Skeletal muscle tissue (tissue), 4 donors: ENCODE results near the gene SCYL3. TPM values are rescaled to one million over a fixed set of nuclear protein-coding genes. Genes with fewer than 3 reads are reported as not detected.
"Not testable (repeated sequence)": the region's sequence is repeated elsewhere in the genome, so short reads cannot be mapped to it uniquely, and the experiment has no call there.

Experiments used
- H3K27ac ChIP-seq: one replicate; pipeline ENCODE4 v1.7.0; 2013; ENCODE audit warnings: mild to moderate bottlenecking, low read depth, low read length, inconsistent platforms
- H3K27me3 ChIP-seq, 3 donors: one replicate each; pipeline ENCODE4 v1.7.0; 2013; ENCODE audit warnings: low read length in 3 of 3; ENCODE audit not compliant: control insufficient read depth in 3 of 3, insufficient read depth in 3 of 3
- H3K36me3 ChIP-seq, 3 donors: one replicate each; pipeline ENCODE4 v1.7.0; 2013; ENCODE audit warnings: low read length in 3 of 3; ENCODE audit not compliant: control insufficient read depth in 3 of 3, insufficient read depth in 3 of 3
- H3K4me1 ChIP-seq, 3 donors: one replicate each; pipeline ENCODE4 v1.7.0; 2013; ENCODE audit warnings: low read length in 3 of 3, mild to moderate bottlenecking in 3 of 3; ENCODE audit not compliant: control insufficient read depth in 3 of 3, insufficient read depth in 3 of 3
- H3K4me3 ChIP-seq, 3 donors: one replicate each; pipeline ENCODE4 v1.7.0; 2013; ENCODE audit warnings: low read length in 3 of 3
- H3K9ac ChIP-seq, 3 donors: one replicate each; pipeline ENCODE4 v1.7.0; 2013; ENCODE audit warnings: low read length in 3 of 3, mild to moderate bottlenecking in 3 of 3, moderate library complexity in 2 of 3, low read depth in 1 of 3
- H3K9me3 ChIP-seq, 3 donors: one replicate each; pipeline ENCODE4 v1.7.0; 2013; ENCODE audit warnings: low read length in 3 of 3; ENCODE audit not compliant: control insufficient read depth in 3 of 3
- total RNA-seq: library from RNA; depleted of rRNA; stranded (reverse); fragments of >200 nt; gene quantifications from one replicate; pipeline ENCODE4 v1.2.3, GENCODE V29; 2014
- donor health status: Osteomylitis.

The SCYL3 gene
- total RNA-seq, 1 donor from 2014 or later = 8.4 TPM

DNA sequence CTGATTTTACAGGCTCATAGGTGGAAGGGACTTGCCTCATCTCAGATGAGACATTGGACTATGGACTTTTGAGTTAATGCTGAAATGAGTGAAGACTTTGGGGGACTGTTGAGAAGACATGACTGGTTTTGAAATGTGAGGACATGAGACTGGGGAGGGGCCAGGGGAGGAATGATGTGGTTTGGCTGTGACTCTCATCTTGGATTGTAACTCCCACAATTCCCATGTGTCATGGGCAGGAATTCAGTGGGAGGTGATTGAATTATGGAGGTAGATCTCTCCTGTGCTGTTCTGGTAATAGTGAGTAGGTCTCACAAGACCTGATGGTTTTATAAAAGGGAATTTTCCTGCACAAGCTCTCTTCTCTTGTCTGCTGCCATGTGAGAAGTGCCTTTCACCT, 20.8 kb downstream of the SCYL3 start:
- Histone ChIP-seq H3K9me3 (no peaks in the 10 kb centered on the region), H3K4me1 (no peaks in the 10 kb centered on the region), H3K9ac (no peak overlapping the region), H3K27me3 (no peaks in the 10 kb centered on the region), H3K36me3 (peaks cover 42 to 66% (median 47%) of the 10 kb centered on the region in 3 donors), H3K27ac (no peak overlapping the region), H3K4me3 (no peak overlapping the region)

DNA sequence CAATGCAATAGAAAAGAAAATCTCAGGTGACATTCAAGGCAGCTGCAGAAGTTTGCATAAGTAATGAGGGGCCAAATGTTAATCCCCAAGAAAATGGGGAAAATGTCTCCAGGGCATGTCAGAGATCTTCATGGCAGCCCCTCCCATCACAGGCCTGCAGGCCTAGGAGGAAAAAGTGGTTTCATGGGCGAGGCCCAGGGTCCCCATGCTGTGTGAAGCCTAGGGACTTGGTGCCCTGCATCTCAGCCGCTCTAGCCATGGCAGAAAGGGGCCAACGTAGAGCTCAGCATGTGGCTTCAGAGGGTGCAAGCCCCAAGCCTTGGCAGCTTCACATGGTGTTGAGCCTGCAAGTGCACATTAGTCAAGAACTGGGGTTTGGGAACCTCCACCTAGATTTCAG, 21.7 kb downstream of the SCYL3 start:
- H3K4me3 ChIP-seq, H3K27me3 ChIP-seq: not testable (repeated sequence)

DNA sequence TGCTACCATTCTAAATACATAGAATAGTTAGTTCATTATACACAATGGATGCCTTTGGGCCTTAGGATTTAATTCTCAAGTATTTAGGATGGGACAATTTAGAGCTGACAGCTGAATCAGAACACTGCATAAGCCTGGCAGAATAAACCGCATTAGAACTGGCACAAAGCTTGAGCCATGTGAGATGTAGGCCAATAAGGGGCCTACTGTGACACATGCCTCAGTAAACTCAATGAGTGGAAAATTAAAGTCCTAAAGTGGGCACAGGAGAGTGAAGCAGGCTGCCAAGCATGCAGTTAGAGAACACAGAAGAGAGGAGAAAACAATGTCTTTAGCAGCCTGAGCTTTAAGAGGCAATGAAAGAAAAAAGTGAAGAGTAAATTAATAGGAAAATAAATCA, 24.3 kb downstream of the SCYL3 start:
- Histone ChIP-seq H3K9me3 (no peaks in the 10 kb centered on the region), H3K9ac (no peak overlapping the region), H3K4me1 (no peaks in the 10 kb centered on the region), H3K27me3 (no peaks in the 10 kb centered on the region), H3K4me3 (no peak overlapping the region), H3K36me3 (peaks cover 51 to 73% (median 58%) of the 10 kb centered on the region in 3 donors), H3K27ac (no peak overlapping the region)

More for the DNA sequence above, 21.7 kb downstream of the SCYL3 start:
- H3K36me3 ChIP-seq = peaks cover 44 to 67% (median 53%) of the 10 kb centered on the region in 3 donors
- not testable (repeated sequence) for H3K9ac ChIP-seq, H3K4me1 ChIP-seq, H3K27ac ChIP-seq, H3K9me3 ChIP-seq

DNA sequence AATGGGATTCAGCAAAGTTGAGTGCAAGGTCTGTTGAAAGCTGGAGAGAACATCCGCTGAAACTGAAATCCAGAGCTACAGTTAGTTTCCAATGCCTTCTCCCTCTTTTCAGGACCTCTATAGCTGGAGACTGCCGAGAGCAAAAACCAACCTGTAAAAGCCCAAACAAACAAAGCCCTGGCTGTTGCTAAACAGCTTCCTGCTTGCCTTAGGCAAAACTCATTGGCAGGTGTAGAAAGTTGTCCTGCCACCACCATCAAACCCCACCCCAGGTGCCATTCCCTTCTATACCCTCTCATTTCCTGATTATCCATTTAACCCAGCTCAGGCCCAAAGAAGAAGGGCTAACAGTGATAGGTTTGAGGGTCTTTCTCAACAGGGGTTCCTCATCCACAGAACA, 24.7 kb downstream of the SCYL3 start:
- no peaks in the 10 kb centered on the region for H3K27me3 ChIP-seq
- H3K4me3 ChIP-seq = no peak overlapping the region
- H3K9me3 ChIP-seq = no peaks in the 10 kb centered on the region
- H3K9ac ChIP-seq = no peak overlapping the region
- no peak overlapping the region for H3K27ac ChIP-seq
- no peaks in the 10 kb centered on the region for H3K4me1 ChIP-seq
- H3K36me3 ChIP-seq = peaks cover 51 to 73% (median 58%) of the 10 kb centered on the region in 3 donors

DNA sequence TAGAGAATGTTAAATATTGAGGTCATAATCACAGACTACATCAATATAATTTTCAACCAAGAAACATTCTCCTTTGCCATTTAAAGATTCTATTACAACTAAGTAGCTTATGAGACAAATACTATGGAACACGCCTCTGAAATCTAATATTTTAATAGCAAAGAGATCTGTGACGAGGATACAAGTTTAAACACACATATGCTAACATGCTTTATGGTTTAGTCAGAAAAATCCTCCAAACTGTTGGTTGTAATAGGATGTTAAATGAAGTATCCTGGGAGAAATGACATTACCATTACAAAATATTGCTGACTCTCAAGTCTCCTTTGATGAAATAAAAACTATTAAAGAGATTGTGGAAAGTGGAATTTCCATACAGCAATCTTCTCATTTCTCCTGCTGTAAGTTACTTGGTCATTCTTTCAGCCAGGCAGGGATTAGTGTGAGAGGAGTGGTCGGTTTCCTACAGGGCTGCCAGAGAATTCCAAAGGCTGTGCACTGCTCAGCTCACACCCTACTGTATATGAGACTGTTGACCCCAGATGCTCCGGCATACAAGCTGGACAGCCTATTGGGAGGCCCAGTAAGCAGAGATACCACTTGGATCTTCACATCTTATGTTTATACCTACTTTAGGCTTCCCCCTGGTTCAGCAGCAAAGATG, 26.6 kb downstream of the SCYL3 start:
- Histone ChIP-seq H3K36me3 (peaks cover 46 to 73% (median 63%) of the 10 kb centered on the region in 3 donors), H3K27ac (no peak overlapping the region), H3K27me3 (no peaks in the 10 kb centered on the region), H3K4me3 (no peak overlapping the region), H3K9me3 (no peaks in the 10 kb centered on the region), H3K9ac (no peak overlapping the region), H3K4me1 (no peaks in the 10 kb centered on the region)

DNA sequence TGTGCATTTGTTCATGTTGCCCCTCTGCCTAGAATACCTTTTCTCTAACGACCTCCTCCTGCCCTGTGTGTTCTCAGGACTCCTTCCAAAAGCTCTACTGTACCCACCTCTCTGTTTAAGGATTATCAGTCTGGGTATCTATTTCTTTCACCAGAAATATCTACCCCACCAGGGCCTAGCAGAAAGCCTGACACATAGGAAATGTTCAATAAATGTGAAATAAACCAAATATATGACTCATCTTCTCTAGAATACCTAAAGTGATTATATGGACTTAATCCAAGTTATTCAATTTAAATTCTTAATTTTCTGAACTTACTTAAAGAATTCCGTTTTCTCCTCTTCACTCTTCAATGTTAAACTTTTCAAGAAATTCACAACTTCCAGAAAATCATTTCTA, 27.1 kb downstream of the SCYL3 start:
- Histone ChIP-seq H3K27ac (no peak overlapping the region), H3K9ac (no peak overlapping the region), H3K4me1 (no peaks in the 10 kb centered on the region), H3K4me3 (no peak overlapping the region), H3K27me3 (no peaks in the 10 kb centered on the region), H3K36me3 (peaks cover 47 to 74% (median 65%) of the 10 kb centered on the region in 3 donors), H3K9me3 (no peaks in the 10 kb centered on the region)

DNA sequence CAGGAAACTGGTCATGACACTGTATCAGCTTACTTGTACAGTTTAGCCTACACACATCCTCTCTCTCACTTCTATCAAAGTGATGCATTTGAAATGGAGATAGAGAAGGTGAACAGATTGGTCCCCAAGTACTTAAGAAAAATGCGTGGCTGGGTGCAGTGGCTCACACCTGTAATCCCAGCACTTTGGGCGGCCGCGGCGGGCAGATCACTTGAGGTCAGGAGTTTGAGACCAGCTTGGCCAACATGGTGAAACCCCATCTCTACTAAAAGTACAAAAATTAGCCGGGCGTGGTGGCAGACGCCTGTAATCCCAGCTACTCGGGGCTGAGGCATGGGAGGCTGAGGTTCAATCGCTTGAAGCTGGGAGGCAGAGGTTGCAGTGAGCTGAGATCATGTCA, 29.2 kb downstream of the SCYL3 start:
- not testable (repeated sequence) for H3K4me1 ChIP-seq, H3K27ac ChIP-seq, H3K9me3 ChIP-seq, H3K27me3 ChIP-seq, H3K4me3 ChIP-seq, H3K9ac ChIP-seq
- H3K36me3 ChIP-seq = peaks cover 52 to 78% (median 72%) of the 10 kb centered on the region in 3 donors

DNA sequence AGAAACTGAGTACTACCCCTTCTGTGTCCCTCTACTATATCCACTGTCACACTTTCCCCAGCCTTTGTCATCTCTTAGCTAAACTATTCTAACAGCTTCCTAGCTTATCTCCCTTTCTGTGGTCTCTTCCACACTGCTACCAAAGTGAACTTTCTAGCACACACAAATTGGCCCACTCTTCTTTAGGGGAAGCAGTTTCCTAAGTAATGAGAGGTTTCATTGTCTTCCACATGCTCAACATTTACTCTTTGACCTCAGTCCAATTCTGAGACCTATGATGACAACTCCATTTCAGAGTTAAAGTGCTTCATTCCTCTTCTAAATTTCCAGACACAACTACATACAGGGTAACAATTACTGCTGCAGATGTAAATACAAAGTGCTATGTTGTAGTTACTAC, 32.9 kb downstream of the SCYL3 start:
- Histone ChIP-seq H3K4me3 (no peak overlapping the region), H3K9me3 (no peaks in the 10 kb centered on the region), H3K9ac (no peak overlapping the region), H3K4me1 (no peaks in the 10 kb centered on the region), H3K27ac (no peak overlapping the region), H3K36me3 (peaks cover 41 to 75% (median 57%) of the 10 kb centered on the region in 3 donors), H3K27me3 (no peaks in the 10 kb centered on the region)

DNA sequence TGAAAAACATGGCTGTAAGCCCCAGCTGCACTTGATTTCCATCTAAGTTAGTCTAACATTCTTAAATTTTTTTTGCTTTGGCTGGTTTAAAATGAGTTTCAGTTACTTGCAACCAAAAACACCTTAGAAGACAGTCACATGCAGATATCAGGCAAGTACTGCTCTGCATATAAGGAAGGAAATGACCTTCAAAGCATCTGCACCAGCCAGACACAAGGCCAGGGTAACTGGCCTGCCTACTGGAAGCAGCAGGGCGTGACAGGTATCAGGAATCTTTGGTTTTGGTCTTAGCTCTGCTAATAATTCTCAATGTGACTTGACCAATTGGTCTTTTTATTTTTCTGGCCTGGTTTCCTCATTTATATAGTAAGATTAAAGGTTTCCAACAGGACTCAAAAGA, 33.5 kb downstream of the SCYL3 start:
- Histone ChIP-seq H3K9ac (no peak overlapping the region), H3K27me3 (no peaks in the 10 kb centered on the region), H3K27ac (no peak overlapping the region), H3K36me3 (peaks cover 35 to 69% (median 54%) of the 10 kb centered on the region in 3 donors), H3K4me1 (no peaks in the 10 kb centered on the region), H3K4me3 (no peak overlapping the region), H3K9me3 (no peaks in the 10 kb centered on the region)

DNA sequence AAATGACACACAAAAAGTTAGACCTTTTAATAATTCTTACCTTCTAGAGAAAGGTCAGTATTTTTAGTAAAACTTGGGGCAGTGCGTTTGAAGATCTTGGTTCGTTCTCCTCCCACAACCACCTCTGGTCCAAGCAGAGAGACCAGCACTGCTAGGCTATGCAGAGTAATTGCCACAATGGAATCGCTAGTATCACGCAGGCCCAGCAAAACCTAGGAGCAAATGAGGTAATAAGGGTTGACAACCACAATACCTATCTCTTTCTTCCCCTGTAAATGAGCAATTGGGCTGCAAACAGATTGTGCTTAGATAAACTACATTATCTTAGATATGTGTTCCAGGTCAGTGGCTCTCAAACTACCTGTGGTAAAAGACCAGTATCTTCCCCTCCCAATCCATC, 34.7 kb downstream of the SCYL3 start:
- H3K9ac ChIP-seq = no peak overlapping the region
- no peak overlapping the region for H3K4me3 ChIP-seq
- no peaks in the 10 kb centered on the region for H3K9me3 ChIP-seq
- H3K27ac ChIP-seq = no peak overlapping the region
- H3K36me3 ChIP-seq = peaks cover 36 to 70% (median 61%) of the 10 kb centered on the region in 3 donors
- no peaks in the 10 kb centered on the region for H3K27me3 ChIP-seq
- no peaks in the 10 kb centered on the region for H3K4me1 ChIP-seq
